RWPE2 (cell line): ENCODE measurements around the gene IGSF1.

Experiments
- ATAC-seq: fragments of 200-7000 bp; cut with Tn5 transposase; 3 replicates; pipeline ENCODE4 v1.9.1; 2021; ENCODE audit warnings: low read depth
- DNase-seq: peaks from one replicate; pipeline ENCODE4 v3.0.0-alpha.2; 2020; ENCODE audit warnings: low spot score
- H3K27ac ChIP-seq: fragments of 450-650 bp; 2 replicates; pipeline ENCODE4 v1.5.1; 2017; ENCODE audit warnings: mild to moderate bottlenecking; ENCODE audit not compliant: poor library complexity, severe bottlenecking
- H3K27me3 ChIP-seq: fragments of 250-450 bp; sonication (Bioruptor Pico); 2 replicates; pipeline ENCODE4 v1.5.1; 2021; ENCODE audit warnings: mild to moderate bottlenecking, moderate library complexity; ENCODE audit not compliant: insufficient read depth, poor library complexity, severe bottlenecking
- H3K36me3 ChIP-seq: fragments of 250-450 bp; sonication (Bioruptor Pico); 2 replicates; pipeline ENCODE4 v1.5.1; 2020; ENCODE audit warnings: low read depth, mild to moderate bottlenecking, moderate library complexity
- H3K4me1 ChIP-seq: fragments of 250-450 bp; sonication (Bioruptor Pico); 2 replicates; pipeline ENCODE4 v1.5.1; 2021; ENCODE audit warnings: mild to moderate bottlenecking, moderate library complexity; ENCODE audit not compliant: insufficient read depth, poor library complexity, severe bottlenecking
- H3K4me3 ChIP-seq: fragments of 250-450 bp; sonication (Bioruptor Pico); 2 replicates; pipeline ENCODE4 v1.5.1; 2021; ENCODE audit warnings: mild to moderate bottlenecking, moderate library complexity; ENCODE audit not compliant: severe bottlenecking
- H3K9me3 ChIP-seq: fragments of 250-450 bp; sonication (Bioruptor Pico); 2 replicates; pipeline ENCODE4 v1.5.1; 2021; ENCODE audit warnings: mild to moderate bottlenecking, moderate library complexity; ENCODE audit not compliant: severe bottlenecking
- TF ChIP-seq, protein P1 (sequence below): fragments of 450-650 bp; IDR thresholded peaks from one replicate; pipeline ENCODE4 v1.5.1; 2017; ENCODE audit warnings: mild to moderate bottlenecking, moderate library complexity; ENCODE audit not compliant: poor library complexity, severe bottlenecking

Gene IGSF1

GRCh38 chrX:131289527-131289926 lies 421 bp upstream of the IGSF1 start:
- Histone ChIP-seq H3K36me3 (no peaks in the 10 kb centered on the region), H3K4me1 (no peaks in the 10 kb centered on the region), H3K27me3 (no peaks in the 10 kb centered on the region), H3K9me3 (no peaks in the 10 kb centered on the region), H3K4me3 (no peak overlapping the region), H3K27ac (no peak overlapping the region)
- DNase-seq (no peak), ATAC-seq (no peak)
- TF ChIP-seq, protein P1, sequence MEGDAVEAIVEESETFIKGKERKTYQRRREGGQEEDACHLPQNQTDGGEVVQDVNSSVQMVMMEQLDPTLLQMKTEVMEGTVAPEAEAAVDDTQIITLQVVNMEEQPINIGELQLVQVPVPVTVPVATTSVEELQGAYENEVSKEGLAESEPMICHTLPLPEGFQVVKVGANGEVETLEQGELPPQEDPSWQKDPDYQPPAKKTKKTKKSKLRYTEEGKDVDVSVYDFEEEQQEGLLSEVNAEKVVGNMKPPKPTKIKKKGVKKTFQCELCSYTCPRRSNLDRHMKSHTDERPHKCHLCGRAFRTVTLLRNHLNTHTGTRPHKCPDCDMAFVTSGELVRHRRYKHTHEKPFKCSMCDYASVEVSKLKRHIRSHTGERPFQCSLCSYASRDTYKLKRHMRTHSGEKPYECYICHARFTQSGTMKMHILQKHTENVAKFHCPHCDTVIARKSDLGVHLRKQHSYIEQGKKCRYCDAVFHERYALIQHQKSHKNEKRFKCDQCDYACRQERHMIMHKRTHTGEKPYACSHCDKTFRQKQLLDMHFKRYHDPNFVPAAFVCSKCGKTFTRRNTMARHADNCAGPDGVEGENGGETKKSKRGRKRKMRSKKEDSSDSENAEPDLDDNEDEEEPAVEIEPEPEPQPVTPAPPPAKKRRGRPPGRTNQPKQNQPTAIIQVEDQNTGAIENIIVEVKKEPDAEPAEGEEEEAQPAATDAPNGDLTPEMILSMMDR, result no peak

GRCh38 chrX:131288188-131288587 lies 918 bp downstream of the IGSF1 start:
- Histone ChIP-seq H3K36me3 (no peaks in the 10 kb centered on the region), H3K27ac (no peak overlapping the region), H3K27me3 (no peaks in the 10 kb centered on the region), H3K4me3 (no peak overlapping the region), H3K4me1 (no peaks in the 10 kb centered on the region), H3K9me3 (no peaks in the 10 kb centered on the region)
- TF ChIP-seq, protein P1, result no peak
- no peak for DNase-seq
- ATAC-seq, result no peak

DNA sequence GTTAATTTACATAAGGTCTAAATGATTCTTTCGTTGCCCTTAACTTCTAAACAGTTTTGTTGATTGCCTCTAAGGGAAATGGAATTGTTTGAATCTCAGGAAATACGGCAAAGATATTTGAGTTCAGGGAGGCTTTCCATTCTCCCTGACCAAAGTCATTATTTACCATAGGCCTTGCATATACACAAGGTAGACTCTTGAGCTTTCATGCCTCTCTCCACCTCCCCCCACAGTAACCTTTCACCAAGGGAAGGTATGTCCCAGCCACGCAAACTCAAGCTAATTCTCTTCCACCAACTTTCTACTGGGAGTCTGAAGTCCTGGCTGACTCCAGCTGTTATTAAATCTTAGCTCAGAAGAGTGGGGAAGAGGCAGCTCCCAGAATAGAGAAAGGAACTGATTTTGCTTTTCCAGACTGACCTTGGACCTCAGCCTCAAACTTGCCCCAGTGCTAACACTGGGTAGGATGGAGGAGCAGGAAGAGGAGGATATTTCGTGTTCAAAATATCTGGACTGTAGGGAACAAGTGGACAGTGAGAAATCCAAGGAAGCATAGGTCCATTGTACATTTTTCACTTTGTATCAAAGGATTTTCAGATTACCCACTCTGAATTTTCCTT lies 1.4 kb downstream of the IGSF1 start:
- DNase-seq, result no peak
- Histone ChIP-seq H3K36me3 (no peaks in the 10 kb centered on the region), H3K27ac (no peak overlapping the region), H3K4me3 (no peak overlapping the region), H3K4me1 (no peaks in the 10 kb centered on the region), H3K27me3 (no peaks in the 10 kb centered on the region), H3K9me3 (no peaks in the 10 kb centered on the region)
- no peak for ATAC-seq
- TF ChIP-seq, protein P1, result no peak

- no peaks in the 10 kb centered on the region for H3K36me3 ChIP-seq
- ATAC-seq, result no peak
- H3K9me3 ChIP-seq, result no peaks in the 10 kb centered on the region
- no peak for DNase-seq
- TF ChIP-seq, protein P1, result no peak
- H3K4me1 ChIP-seq, result no peaks in the 10 kb centered on the region
- no peaks in the 10 kb centered on the region for H3K27me3 ChIP-seq
- no peak overlapping the region for H3K27ac ChIP-seq
- H3K4me3 ChIP-seq, result no peak overlapping the region
Observed at GRCh38 chrX:131279617-131280016, 9.5 kb downstream of the IGSF1 start.

GRCh38 chrX:131279197-131279596 lies 9.9 kb downstream of the IGSF1 start:
- Histone ChIP-seq H3K27ac (no peak overlapping the region), H3K4me3 (no peak overlapping the region), H3K4me1 (no peaks in the 10 kb centered on the region), H3K27me3 (no peaks in the 10 kb centered on the region), H3K36me3 (no peaks in the 10 kb centered on the region), H3K9me3 (no peaks in the 10 kb centered on the region)
- TF ChIP-seq, protein P1, result no peak
- DNase-seq (no peak), ATAC-seq (no peak)
